ENCODE data around the gene SEC16B.

SEC16B gene

GRCh38 chr1:177937931-177938330 is 31.9 kb downstream of the SEC16B start:
- DNase-seq = no peak

- DNase-seq = no peak
Observed at GRCh38 chr1:177937174-177937770, 32.6 kb downstream of the SEC16B start.

GRCh38 chr1:177935638-177936415 is 34.0 kb downstream of the SEC16B start:
- DNase-seq = no peak

GRCh38 chr1:177934927-177935326 is 34.9 kb downstream of the SEC16B start:
- DNase-seq = no peak

GRCh38 chr1:177934461-177934860 is 35.4 kb downstream of the SEC16B start:
- DNase-seq = no peak

GRCh38 chr1:177933881-177934280 is 36.0 kb downstream of the SEC16B start:
- no peak for DNase-seq

GRCh38 chr1:177932123-177932522 is 37.7 kb downstream of the SEC16B start:
- no peak for DNase-seq

GRCh38 chr1:177928952-177929351 is 40.9 kb downstream of the SEC16B start:
- DNase-seq = no peak

- DNase-seq = no peak
Observed at GRCh38 chr1:177928194-177928593, 41.7 kb downstream of the SEC16B start.

GRCh38 chr1:177927021-177927596 is 42.7 kb downstream of the SEC16B start:
- DNase-seq = no peak

- no peak for DNase-seq
Observed at GRCh38 chr1:177926201-177926600, 43.7 kb downstream of the SEC16B start.

GRCh38 chr1:177925006-177925405 is 44.9 kb downstream of the SEC16B start:
- DNase-seq = no peak

- no peak for DNase-seq
Observed at GRCh38 chr1:177923441-177923840, 46.4 kb downstream of the SEC16B start.

- DNase-seq = no peak
Observed at GRCh38 chr1:177922209-177922608, 47.6 kb downstream of the SEC16B start.

GRCh38 chr1:177921590-177921989 is 48.3 kb downstream of the SEC16B start:
- DNase-seq = no peak

- DNase-seq = no peak
Observed at GRCh38 chr1:177920091-177920490, 49.8 kb downstream of the SEC16B start.

- DNase-seq = no peak
Observed at GRCh38 chr1:177915641-177916040, 54.2 kb downstream of the SEC16B start.

- DNase-seq = no peak
Observed at GRCh38 chr1:177914603-177915002, 55.3 kb downstream of the SEC16B start.

GRCh38 chr1:177913762-177914540 is 55.9 kb downstream of the SEC16B start:
- no peak for DNase-seq

GRCh38 chr1:177912991-177913390 is 56.9 kb downstream of the SEC16B start:
- no peak for DNase-seq

GRCh38 chr1:177909416-177909815 is 60.4 kb downstream of the SEC16B start:
- no peak for DNase-seq

- no peak for DNase-seq
Observed at GRCh38 chr1:177907000-177907399, 62.9 kb downstream of the SEC16B start.

- DNase-seq = no peak
Observed at GRCh38 chr1:177905686-177906085, 64.2 kb downstream of the SEC16B start.

GRCh38 chr1:177902266-177902665 is 67.6 kb downstream of the SEC16B start:
- DNase-seq = no peak
